ENCODE measurements around the gene DEUP1.

- TF ChIP-seq, protein P1, sequence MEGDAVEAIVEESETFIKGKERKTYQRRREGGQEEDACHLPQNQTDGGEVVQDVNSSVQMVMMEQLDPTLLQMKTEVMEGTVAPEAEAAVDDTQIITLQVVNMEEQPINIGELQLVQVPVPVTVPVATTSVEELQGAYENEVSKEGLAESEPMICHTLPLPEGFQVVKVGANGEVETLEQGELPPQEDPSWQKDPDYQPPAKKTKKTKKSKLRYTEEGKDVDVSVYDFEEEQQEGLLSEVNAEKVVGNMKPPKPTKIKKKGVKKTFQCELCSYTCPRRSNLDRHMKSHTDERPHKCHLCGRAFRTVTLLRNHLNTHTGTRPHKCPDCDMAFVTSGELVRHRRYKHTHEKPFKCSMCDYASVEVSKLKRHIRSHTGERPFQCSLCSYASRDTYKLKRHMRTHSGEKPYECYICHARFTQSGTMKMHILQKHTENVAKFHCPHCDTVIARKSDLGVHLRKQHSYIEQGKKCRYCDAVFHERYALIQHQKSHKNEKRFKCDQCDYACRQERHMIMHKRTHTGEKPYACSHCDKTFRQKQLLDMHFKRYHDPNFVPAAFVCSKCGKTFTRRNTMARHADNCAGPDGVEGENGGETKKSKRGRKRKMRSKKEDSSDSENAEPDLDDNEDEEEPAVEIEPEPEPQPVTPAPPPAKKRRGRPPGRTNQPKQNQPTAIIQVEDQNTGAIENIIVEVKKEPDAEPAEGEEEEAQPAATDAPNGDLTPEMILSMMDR (IDR thresholded peaks at IDR 0.05; ENCODE audit: low read length), result no peak
- no peak for TF ChIP-seq EZH2 (IDR thresholded peaks at IDR 0.05; ENCODE audit: borderline replicate concordance, low read length)
Measured at GRCh38 chr11:93485983-93486382, 155.4 kb downstream of the DEUP1 start.
